Activated effector memory CD4-positive, alpha-beta T cell treated with anti-CD3 and anti-CD28 coated beads, Interleukin-2, amount 50 U/mL, for 16 hours (primary cell): ENCODE results near the gene PLEKHG3.
"Not testable (repeated sequence)": the region's sequence is repeated elsewhere in the genome, so short reads cannot be mapped to it uniquely, and the experiment has no call there.

ENCODE experiments used
- DNase-seq: peaks from one replicate; pipeline ENCODE4 v3.0.0-alpha.2; 2020

The PLEKHG3 gene

DNA sequence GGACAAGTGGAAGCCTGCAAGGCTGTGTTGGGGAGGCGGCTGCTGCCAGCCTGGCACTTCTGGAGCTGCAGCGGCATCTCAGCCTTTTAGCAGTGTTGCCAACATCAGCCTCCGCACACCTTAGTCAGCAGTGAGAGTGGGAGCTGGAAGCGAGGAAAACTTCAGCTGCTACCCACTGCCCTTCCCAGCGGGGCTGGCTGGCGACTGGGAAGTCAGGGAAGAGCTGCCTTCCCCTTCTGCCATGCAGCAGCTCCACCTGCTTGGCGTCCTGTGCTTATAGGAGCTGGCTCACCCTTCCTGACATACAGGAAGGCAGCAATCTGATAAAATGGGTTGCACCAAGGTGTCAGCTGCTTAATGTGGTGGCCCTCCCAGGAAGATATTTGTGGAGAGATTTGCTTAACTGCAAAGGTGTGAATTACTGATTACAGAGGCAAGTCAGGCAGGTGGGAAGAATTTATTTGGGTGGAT, 15.4 kb upstream of the PLEKHG3 start:
- DNase-seq, result no peak

DNA sequence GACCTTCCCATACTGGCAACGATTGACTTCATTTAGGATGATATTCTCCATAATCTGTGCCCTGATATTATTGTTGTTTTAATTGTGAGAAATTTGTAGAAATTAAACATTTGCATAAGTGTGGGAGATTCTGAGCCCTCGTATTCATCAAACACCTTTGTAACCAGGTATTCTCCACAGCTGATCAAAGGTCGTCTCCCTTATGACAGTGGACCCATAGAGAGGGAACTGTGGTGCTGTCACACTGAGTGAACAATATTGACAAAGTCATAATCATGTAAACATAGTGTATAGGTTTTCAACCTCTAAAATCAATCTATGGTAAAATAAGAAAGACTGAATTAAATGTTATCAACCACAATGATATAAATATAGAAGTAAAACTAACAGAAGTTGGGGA, 14.9 kb upstream of the PLEKHG3 start:
- DNase-seq, result no peak

DNA sequence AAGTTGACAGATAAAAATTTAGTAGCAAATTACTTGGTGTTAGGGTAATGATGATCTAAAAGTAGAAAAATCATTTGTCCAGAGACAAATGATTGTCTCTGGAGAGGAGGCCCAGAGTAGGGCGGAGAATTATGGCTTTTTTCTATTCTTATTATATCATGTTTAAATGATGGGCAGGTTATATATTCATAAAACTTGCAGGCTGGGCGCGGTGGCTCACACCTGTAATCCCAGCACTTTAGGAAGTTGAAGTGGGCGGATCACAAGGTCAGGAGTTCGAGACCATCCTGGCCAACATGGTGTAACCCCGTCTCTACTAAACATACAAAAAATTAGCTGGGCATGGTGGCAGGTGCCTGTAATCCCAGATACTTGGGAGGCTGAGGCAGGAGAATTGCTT, 13.6 kb upstream of the PLEKHG3 start:
- DNase-seq, result not testable (repeated sequence)

DNA sequence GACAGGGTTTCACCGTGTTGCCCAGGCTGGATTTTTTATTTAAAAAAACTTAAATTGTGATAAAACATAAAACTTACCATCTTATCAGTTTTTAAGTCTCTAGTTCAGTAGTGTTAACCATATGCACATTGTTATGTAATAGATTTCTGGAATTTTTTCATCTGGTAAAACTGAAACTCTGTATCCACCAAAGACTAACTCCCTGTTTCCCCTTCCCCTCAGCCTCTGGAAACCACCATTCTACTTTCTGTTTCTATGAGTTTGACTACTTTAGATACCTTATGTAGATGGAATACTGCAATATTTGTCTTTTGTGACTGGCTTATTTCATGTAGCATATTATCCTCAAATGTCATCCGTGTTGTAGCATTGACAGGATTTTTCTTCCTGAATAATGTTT, 12.8 kb upstream of the PLEKHG3 start:
- DNase-seq, result no peak

DNA sequence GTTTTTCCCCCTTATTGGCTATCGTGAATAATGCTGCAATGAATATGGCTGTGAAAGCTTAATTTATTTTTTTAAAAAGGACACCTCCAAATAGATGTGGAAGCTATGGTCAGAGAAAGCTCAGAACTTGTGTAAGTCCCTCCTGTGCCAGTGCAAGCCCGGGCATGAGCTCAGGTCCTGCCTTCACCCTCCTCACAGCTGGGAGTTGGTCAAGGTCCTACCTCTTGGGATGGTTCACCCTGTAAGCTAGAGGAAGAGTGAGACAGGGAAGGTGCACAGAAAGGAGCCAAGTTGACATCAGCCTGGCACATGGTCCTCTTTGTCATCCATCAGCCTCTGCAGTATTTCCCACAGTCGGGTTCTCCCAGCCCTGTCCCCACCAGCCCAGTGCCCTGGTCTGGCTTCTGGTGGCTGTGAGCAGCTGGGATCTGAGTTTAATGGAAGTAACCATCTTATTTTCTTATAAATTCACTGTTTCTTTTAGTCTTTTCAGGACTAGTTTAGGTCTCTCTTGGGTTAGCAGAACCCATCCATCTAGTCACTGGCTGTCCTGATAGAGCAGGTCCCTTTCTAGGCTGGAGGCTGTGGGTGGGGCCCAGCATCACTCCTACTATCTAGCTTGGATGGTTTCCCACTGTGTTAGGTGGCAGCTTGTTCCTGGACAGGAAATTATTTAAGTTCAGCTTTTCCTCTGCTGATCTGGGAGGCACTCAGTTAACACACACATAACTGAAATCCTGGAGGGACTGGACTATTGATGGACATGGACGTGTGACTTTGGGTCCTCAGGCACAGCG, 11.8 kb upstream of the PLEKHG3 start:
- peak; percentile 38 for DNase-seq

DNA sequence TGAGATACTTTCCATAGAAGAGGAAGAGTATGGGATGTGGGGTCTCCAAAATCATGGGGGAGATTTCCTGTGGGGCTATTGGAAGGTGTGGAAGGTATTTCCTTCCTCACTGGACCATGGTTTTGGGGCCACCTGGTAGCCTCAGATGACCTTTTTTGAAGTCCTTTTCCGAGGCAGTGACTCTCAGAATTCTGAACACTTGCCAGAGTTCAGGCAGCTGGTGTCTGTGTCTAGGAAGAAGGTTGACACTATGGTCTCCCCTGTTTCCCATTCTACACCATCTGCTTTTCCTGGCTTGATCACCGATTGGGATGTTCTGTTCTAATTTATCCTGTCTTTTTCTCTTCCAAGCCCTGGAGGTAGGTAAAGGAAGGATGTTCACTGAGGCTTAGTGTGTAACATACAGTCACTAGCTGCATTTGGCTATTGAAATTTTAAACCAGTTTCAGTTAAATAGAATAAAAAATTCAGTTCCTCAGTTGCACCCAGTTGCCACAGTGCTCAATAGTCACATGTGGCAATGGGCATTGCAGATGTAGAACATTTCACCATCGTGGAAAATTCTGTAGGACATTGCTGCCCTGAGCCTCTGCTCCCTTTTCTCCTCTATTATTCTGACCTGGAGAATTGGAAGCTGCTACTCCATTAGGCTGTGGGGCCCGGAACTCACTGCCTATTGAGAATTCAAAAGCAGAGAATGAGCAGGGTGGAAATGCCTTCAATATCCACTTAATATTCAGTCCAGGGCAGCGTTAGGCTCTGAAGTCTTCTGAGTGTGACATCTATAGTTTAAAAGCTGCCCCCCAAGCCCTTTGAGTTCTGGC, 11.0 kb upstream of the PLEKHG3 start:
- DNase-seq, result peak; percentile 30

DNA sequence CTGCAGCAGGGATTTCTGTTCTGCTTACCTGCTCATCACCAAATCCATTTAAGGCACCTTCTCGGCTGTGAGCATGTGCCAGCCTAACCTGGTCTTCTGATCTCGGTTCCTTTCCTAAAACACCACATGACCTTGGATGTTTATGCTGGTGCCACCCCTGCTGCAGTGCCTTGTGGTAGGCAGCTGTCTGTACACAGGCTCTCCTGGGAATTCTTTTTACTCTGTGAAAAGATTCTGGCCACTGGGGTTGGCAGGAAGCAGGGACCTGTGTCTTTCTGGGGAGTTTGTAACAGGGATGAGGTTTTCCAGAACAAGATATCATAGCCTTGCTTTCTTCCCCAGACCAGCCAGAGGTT, 10.4 kb upstream of the PLEKHG3 start:
- DNase-seq, result no peak

DNA sequence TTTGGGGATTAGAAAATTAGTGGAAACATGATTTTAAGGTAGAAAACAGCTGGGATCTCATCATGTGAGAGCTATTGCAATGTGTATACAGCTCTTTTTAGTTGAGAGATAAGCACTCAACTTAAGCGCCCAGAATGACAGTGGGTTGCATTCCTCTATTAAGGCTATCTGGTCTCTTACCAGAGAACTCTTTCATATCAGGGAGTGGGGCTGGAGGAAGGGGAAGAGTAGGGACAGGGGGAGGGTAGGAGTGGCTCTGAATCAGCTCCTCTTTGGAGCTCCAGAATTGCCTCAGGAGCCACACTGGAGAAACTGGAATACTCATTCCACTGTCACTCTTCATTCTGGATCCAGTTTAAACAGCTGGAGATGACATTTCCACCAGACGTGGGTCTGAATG, 9.2 kb upstream of the PLEKHG3 start:
- DNase-seq, result no peak

DNA sequence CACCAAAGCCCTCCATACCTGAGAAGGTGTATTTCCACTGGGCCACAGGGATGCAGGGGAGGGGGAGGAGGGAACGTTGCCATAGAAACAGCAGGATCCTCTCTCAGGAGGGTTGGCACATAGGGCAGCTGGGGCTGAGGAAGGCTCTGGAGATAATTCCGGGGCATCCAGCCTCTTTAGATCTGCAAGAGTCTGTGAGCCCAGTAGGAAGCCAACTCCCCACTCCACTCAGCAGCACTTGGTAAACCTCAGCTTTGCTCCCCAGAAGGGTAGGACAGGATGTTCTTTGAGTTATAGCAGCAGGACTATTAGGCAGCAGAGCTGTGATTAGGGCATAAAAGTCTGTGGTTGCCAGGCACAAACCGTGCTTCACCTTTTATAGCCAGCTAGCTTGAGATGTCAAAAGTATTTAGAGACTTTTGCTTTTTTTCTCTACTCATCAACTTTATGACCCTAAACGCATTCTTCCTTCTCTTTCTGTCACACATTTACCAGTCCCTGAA, 7.8 kb upstream of the PLEKHG3 start:
- no peak for DNase-seq

DNA sequence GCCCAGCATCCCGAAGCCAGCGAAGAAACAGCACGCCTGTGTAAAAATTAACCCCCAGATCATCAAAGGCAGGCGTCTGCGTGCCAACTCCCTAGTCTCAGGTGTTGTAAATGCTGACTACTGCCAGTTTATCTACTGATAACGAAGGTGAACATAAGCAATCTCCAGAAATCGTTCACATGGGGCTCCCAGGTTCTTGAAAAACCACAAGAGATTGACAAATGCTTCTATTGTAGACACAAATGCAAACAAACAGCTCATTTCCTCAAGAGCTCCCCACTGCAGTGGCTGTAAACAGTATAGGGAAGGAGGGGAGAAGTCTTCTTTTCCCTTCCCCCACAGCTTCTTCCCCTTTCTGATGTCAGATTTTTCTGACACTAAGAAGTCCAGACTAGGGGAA, 5.3 kb upstream of the PLEKHG3 start:
- no peak for DNase-seq

DNA sequence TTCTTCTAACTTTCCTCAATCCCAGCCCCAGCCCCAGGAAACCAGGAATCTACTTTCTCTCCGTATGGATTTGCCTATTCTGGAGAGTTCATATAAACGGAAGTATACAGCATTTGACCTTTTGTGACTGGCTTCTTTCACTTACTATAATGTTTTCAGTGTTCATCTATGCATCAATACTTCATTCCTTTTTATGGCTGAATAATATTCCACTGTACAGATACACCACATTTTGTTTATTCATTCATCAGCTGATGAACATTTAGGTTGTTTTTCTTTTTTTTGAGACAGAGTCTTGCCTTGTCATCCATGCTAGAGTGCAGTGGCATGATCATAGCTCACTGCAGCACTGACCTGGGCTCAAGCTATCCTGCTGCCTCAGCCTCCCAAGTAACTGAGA, 3.9 kb upstream of the PLEKHG3 start:
- no peak for DNase-seq

DNA sequence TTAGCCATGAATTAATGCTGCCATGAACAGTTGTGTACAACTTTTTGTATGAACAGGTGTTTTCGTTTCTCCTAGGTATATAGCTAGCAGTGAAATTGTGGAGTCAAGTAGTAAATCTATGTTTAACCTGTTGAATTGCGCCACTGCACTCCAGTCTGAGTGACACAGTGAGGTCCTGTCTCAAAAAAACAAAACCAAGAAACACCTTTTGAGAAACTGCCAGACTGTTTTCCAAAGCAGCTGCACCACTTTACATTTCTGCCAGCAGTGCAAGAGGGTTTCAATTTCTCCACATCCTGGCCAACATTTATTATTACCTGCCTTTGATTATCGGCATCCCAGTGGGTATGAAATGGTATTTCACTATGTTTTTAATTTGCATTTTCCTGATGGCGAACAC, 3.3 kb upstream of the PLEKHG3 start:
- DNase-seq, result no peak

DNA sequence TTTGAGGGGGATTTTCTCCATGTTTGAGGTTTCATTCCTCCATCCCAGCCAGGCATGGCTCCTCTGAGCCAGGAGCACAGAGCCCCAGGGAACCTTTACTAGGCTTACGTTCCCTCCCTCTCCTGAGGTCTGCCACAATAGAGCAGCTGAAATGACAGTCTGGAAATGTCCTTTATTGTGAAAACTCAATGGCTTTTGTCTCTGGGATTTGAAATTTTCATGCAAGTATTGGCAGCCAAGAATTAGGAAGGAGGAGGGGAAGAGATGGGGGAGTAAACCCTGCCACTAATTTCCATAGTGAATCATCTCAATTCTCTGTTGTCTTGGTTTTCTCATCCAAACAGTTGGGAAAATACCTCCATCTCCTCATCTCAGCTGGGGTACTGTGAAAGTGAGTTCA, 2.6 kb upstream of the PLEKHG3 start:
- DNase-seq, result no peak

DNA sequence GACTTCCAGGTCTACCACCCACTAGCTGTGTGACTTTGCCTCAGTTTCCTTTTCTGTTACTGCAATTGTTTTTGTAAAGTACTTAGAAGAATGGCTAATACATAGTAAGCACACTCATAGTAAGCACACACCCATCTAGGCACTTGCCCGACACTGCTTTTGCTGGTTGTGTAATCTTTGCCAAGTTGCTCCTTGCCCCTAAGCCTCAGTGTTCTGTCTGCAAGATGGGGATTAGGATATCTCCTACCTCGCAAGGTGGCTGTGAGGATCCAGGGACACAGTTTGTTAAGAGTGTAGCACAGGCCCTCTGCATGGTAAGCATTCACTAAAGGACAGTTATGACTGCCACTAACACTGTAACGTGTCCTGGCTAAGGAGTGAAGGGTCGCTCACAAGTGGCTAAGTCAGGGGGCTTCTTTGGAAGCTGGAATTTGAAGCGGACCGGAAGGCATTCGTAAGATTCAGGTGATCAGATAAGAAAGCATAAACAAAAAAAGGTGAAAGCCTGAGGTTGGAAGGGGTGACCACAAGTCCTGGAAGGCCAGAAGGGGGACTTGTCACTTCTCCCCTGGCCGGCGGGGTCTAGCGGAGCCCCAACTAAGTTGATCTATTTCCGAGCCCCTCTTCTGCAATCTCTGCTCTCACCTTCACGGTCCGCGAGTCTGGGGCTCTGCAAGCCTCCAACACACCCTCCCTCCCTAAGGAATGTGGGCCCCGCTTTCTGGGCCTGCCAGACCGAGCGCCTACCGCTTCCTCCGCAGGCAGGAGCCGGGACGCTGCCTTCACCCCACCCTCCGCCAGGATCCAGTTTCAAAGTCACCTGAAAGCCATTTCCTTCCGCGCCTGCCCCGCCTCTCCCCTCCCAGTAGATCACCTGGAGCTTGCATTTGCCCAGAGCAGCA, 1.5 kb upstream of the PLEKHG3 start:
- DNase-seq, result peak; percentile 78

DNA sequence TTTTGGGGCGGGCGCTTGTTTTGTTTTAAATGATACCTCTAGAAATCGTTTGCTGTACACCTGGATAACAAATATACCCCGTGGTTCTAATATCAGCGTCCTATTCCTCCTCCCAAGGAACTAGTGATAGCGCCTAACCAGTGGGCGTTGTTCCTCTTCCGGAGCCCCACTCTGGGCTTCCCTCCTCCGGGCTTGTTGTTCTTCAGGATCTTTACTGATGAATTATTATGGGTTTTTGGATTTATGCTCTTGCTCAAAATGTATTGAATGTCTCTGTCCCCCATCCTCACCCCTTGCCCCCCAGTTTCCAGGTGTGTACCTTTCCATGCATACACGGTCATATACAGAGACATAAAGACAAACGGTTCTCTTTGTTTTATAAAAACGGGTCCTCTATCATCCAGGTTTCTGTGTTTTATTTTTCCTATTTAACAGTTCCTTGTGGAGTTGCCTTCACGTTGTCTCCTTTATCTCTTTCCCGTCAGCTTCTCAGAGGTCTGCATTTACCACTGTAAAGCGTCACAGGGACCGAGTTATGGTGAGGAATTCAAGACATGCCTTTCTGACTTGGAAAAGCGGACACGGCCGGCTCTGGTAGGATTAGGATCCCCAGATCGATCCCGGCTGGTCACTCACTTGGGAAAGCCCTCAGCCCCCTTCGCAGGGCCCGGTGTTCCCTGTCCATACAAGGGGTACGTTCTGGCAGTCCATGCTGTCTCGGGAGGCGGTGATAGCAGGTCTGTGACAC, 655 bp upstream of the PLEKHG3 start:
- DNase-seq, result no peak

DNA sequence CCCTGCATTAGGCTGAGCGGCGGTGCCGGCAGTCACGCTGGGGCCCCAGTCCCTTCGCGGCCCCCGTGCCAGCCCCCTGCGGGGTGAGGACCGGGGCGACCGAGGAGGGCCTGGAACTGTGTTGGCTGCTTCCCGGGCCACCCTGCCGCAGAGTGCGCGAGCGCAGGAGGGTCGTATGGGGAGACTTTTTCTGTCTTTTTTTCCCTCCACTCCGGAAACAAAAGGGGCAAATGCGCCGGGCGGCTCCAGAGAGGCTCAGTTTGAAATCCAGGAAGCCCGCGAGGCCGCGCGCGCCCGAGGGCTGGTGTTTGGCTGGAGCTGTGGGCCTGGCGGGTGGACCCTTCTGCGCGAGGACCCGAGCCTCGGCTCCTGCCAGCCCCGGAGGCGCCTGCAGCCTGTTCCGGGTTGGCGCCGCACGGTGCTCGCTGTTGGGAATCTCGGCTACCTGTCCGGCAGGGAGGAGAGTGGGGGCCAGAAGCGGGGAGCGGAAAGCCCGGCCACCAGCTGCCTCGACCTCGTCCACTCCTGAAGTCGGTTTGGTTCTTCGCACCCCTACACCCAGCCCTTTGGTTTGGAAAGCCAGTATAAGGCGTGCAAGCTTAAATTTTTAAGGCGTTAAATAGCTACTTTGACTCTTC, 638 bp downstream of the PLEKHG3 start:
- DNase-seq, result no peak

DNA sequence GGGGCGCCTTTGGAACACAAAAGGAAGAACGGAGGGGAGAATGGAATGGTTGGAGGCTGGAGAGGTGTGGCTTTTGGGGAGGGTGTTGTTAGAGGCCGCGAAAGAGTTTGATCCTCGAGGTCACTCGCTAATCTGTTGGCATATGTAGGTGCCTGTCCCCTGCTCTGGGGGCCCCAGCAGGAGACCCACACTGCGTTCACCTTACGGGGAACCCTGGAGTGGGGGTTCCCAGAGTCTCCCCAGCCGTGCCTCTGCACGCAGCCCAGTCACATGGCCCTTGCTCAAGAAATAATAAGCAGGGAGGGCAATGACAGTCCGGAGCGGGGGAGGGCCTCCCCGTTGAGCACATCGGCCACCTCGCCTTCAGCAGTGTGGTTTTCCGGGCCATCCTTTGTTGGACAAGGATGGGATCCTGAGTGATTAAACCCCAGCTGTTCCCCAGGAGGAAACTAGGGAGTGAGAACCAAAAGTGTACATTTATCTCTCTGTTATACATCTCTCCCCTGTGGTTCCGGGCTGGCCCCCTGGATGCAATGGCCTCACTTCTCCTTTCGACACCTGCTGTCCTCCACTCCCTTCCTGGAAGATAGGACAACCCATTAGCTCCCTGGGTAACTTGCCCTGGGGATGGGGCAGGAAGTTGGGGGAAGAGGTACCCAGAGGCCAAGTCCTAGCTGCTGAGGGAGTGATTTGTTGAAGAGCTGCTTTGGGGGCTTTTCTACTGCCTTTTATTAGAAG, 1.3 kb downstream of the PLEKHG3 start:
- DNase-seq, result peak; percentile 74

DNA sequence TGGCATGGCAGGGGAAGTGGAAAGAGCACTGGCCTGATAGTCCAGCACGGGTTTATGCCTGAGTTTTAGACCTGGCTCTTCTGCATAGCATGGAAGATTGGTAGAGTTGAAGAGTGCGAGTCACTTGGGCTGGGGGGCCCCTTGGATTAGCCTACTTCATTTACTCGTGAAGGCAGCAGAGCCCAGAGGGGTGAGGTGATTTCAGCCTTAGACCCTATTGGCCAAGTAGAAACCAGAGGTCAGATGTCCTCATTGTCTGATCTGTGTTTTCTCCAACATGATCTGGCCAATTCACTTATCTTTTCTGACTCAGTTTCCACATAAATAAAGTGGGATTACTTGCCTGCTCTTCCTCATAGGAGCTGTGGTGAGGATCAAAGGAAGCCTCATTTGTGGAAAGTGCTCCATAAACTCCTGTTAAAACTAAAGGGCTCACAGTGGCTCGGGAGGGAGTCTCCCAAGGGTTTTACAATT, 1.9 kb downstream of the PLEKHG3 start:
- DNase-seq, result no peak

DNA sequence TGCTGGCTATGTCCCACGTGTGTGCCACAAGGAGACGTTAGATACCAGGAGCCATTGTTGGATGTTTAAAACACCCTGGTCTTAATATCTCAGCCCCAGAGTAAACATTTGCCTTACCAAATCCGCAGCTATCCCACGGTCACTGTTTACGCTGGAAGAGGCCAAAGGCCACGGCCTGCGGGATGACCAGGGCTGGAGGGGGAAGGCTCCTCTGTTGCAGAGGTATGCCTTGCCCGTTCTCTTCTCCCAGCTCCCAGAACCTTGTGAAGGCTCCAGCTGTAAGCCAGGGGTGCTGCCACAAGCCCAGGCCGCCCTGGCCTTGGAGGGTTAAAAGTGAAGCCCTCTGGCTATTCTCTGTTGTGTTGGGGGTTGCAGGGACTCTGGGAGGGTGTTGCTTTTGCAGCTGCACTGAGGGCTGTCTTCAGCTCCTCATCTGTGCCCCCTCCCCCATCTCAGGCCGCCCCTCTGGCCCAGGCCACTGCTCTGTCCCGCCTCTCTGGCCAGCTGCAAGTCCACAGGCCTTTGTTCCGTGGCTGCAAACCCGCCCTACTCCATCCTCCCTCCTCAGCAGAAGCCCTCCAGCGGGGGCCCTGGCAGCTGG, 2.5 kb downstream of the PLEKHG3 start:
- DNase-seq, result no peak

DNA sequence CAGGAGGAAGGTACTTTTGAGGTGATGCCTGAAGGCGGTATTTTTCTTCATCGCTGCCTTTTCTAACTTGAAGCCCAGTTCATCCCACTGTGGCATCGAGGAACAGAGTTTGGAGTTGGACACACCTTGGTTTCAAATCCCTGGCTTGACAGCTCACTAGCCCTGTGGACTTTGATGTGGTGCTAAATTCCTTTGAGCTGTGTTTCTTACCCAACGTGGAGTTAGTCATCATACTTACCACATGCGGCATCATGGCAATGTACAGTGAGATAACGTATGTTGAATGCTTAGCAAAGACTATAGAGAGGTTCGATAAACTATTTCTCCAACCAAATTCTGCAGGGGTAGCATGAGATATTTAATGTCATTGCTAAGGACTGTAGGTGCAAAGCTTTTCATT, 3.4 kb downstream of the PLEKHG3 start:
- DNase-seq, result no peak
